DMS114 treated with DMSO at 0.1 percent for 48 hours (cell line): ENCODE results near the gene ZNF653.
"Not testable (repeated sequence)": the region's sequence is repeated elsewhere in the genome, so short reads cannot be mapped to it uniquely, and the experiment has no call there.

ENCODE experiments used
- DNase-seq: peaks from one replicate; lab custom pipeline; 2025; ENCODE audit not compliant: unreplicated experiment; lab: John Stamatoyannopoulos, UW

Gene ZNF653

GRCh38 chr19:11434703-11435056 lies 71.0 kb downstream of the ZNF653 start:
- DNase-seq, result no peak

GRCh38 chr19:11433526-11433925 lies 72.1 kb downstream of the ZNF653 start:
- not testable (repeated sequence) for DNase-seq
